Measurements from ENCODE around the gene KLK8.

GRCh38 chr19:51016798-51017683 lies 15.6 kb upstream of the KLK8 start:
- peak; percentile 42 for TF ChIP-seq CTCF (IDR thresholded peaks at IDR 0.05; ENCODE audit: low read depth, low read length, missing input control)
- no peak for TF ChIP-seq REST (IDR thresholded peaks at IDR 0.05)
- TF ChIP-seq ATF3 (IDR thresholded peaks at IDR 0.05) = no peak
- no peak for TF ChIP-seq EGR1 (IDR thresholded peaks at IDR 0.05; ENCODE audit: low read depth in 2 of 2)
- no peak for TF ChIP-seq GABPA (IDR thresholded peaks at IDR 0.05 in 1 of 2, conservative IDR thresholded peaks at IDR 0.05 in 1 of 2)
- TF ChIP-seq YY1 (IDR thresholded peaks at IDR 0.05) = no peak
- TF ChIP-seq ZBTB33 (IDR thresholded peaks at IDR 0.05) = no peak
- TF ChIP-seq MAX (IDR thresholded peaks at IDR 0.05) = no peak
- no peak for TF ChIP-seq FOXA1 (IDR thresholded peaks at IDR 0.05)
- no peak for TF ChIP-seq SP1 (IDR thresholded peaks at IDR 0.05)
- no peak for TF ChIP-seq TAF1 (conservative IDR thresholded peaks at IDR 0.05)

Data from liver (tissue), 3 donors.